Measurements from ENCODE around the gene NISCH.
A peak's percentile ranks its signal among the peaks of the same experiment; 100 is the strongest.

The NISCH gene

DNA sequence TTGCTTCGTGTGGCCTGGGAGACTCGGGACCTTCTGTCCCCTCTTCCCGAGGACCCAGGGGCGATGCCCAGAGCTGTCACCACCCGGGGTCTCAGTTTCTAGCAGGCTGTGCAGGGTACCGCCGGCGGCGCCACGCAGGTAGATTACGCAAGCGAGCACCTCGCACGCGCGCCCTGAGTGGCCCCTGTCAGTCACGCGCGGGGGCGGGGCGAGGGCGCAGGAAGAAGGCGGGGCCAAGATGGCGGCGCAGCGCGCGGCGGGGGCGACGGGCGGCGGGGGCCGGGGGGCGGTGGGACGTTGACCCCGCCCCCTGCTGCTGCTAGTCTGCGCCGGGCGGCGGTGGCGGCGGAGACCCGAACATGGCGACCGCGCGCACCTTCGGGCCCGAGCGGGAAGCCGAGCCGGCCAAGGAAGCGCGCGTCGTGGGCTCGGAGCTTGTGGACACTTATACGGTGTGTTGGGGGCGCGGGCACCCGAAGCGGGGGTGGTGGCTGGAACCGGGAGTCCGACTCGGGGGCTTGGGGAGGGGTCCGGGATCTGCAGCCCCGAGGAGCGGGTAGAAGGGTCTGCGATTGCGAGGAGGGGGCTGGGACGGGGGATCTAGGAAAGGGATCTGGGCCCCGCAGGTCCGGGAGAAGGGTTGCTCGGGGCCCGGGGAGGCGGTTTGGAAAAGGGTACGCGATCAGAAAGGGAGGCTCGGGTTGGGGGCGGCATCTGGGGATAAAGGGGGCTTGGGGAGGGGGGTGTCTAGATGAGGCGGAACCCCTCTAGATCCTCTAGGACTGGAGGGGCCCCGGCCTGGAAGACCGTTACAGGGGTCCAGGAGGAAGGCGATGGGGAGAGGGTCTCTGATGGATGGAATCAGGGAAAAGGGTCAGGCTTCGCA lies at the start of gene NISCH:
TSS of gene NISCH (plus strand) at position 322 of the 886 bp plus-strand sequence. CDS start at position 360, 38 bp downstream.
- peak; percentile 96 for DNase-seq (ENCODE audit: low spot score)

DNA sequence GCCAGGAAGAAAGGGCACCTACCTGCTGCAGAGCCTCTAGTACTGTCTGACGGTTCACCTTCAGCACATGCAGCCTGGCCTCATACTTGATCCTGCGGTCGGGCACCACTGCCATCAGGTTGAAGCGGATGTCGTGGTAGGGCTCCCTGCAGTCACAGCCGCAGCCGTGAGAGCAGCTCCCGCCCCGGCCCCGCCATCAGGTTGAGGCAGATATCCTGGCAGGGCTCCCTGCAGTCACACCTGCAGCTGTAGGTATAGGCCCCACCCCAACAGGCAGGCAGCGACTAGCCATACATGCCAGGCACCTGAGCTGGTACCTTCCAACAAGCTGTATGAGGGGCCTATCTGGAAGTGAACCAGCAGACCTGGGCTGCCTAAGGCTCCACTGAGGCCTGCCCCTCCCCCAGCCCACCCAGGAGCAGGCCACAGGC lies 49.2 kb upstream of the NISCH start:
- no peak for DNase-seq (ENCODE audit: low spot score)

DNA sequence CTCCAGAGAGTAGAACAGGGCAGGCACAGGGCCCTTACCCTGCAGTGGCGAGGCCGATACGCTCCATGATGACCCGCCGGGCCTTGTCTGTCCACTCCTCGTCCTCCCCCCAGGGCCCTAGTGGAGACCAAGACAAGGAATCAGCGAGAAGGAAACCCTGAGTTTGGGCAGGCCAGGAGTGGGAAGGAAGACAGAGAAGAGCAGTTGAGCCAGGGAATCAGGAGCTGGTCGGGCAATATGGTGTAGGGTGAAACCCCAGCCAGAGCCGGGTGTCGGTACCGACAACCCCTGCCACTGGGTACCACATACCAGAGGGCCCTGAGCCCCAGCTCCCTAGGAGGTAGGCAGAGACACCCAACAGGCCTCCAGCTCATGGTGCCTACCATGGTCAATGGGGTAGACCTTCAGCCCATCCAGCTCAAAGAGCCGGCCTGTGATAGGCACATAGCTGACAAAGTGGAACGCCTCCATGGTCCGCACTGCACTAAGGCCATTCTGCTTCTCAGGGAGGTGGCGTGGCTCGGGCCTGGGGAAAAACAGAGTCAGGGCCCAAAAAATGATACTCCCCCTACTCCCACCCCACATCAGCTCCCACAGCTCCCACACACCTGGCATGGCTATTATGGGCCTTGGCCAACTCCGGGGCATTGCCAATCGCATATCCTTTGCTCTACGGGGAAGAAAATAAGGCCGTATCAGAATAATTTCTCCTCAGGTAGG lies 48.5 kb upstream of the NISCH start:
- no peak for DNase-seq (ENCODE audit: low spot score)

DNA sequence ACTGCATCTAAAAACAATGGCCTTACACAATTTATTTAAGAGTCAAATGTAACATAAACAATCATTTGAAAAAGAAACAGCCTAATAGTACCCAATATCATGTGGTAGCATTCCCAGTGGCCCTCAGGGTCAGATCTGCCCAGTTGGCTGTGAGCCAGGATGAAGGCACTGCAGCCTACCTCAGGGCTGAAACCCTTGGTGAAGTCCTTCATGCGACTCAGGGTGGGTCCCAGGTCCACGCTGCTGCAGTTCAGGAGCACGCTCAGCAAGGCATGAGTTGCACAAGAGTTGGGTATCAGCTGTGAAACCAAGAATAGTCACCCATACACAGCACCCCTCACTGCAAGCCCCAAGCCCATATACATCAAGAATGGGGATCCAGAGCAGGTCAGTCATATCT lies 47.6 kb upstream of the NISCH start:
- no peak for DNase-seq (ENCODE audit: low spot score)

GRCh38 chr3:52408466-52408865 lies 46.9 kb upstream of the NISCH start:
- DNase-seq (ENCODE audit: low spot score): no peak

- no peak for DNase-seq (ENCODE audit: low spot score)
Measured at GRCh38 chr3:52415800-52416199, 39.6 kb upstream of the NISCH start.

DNA sequence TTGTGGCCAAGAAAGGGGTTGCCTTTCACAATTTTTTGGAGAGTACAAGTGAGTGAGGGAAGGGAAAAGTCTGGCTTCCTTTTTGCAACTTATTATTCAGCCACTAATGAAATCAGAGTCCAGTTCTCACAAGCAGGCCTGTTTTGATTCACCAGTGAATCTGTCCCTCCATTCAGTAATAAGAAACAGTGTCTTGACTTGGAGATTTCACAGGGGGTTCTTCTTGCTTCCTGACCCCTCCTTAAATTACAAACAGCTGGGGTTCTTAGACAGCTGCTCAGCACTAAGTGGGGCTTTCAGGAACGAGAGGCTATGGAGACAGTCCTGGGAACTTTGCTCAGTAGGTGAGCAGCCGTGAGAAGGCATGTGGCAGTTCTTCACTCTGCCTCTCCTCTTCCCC lies 35.0 kb upstream of the NISCH start:
- DNase-seq (ENCODE audit: low spot score): no peak

GRCh38 chr3:52422669-52423068 lies 32.7 kb upstream of the NISCH start:
- DNase-seq (ENCODE audit: low spot score): no peak

GRCh38 chr3:52423173-52423572 lies 32.2 kb upstream of the NISCH start:
- no peak for DNase-seq (ENCODE audit: low spot score)

DNA sequence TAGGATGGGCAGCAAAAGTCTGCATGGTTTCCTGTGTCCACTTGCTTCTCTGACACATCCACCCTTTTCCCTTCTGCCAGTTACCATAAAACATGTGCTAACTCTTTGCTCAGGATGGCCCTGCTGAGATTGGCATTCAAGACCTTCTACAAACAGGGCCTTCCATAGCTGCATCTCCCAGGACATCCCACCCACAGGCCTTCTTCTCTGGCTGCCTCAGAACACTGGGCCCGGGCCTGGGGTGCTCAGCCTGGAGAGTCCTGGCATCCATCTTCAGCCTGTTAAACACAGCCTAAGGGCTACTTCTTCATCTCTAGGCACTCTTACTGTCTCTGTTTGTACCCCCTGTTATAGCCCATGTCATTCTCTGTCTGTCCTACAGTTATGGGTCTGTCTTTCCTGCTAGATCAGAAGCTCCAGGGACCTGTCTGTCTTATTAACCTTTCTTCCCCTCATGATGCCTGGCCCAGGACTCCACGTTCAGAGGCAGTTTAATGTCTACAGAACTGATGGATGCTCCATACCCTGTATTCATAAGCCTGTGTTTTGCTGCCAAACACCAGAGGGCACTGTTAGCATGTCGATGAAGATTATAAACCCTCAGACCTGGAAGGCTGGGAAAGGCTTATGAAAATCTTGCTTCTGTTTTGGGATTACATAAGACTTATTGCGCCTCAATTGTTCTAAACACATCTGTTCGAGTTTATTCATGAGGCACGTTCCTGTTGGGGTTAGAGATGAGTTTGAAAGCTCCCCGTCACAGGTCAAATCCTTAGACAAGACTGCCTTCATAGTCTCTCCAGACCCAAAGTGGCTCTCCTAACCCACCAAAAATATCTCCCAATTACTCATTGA lies 27.0 kb upstream of the NISCH start:
- peak; percentile 39 for DNase-seq (ENCODE audit: low spot score)

DNA sequence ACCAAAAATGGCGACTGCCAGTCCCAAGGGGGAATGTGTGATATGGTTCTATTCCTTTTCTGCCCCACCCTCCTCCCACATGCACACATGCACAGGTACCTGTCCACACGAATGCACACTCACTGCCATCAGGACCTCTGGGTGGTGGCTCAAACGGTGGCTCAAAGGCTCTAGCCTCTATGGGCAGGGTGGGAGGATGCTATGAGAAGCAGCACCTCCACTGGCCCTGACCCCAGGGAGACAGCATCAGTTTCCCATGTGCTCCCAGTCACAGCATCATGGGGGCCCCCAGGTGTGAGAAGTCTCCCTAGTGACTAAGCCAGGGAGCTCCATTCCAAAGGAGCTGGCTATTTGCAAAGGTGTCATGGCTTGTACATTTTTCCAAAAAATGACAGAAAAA lies 26.4 kb upstream of the NISCH start:
- DNase-seq (ENCODE audit: low spot score): no peak

DNA sequence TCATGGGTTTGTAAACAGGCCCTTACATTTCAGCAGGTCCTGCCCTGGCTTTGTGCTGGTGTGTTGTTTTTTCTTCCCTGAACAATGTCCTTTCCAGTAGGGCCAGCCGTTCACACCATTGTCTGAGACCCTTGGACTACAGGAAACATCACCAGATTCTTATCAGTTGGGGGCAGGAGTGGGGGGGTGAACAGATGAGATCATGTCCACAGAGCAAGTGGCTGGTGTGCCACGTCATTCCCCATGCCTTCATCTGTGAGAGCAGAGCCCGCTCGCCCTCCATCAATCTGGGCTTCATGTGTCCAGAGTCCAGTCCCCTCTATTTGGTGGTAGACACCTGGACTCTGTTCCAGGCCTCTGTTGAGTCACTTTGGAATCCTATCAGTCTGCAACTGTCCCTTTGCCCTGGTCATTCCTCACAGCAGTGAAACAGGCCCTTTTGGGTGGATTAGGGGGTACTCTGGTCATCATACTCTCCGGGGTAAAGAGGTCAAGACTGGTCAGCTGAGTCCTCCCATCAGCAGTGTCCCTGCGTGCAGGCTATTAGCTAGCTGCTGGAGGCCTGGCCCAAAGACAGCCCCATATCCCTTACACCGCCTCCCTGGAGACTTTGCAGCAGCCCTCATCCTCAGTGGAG lies 25.5 kb upstream of the NISCH start:
- DNase-seq (ENCODE audit: low spot score): no peak

- no peak for DNase-seq (ENCODE audit: low spot score)
Measured at GRCh38 chr3:52430416-52430810, 25.0 kb upstream of the NISCH start.

GRCh38 chr3:52431459-52432223 lies 23.8 kb upstream of the NISCH start:
- no peak for DNase-seq (ENCODE audit: low spot score)

DNA sequence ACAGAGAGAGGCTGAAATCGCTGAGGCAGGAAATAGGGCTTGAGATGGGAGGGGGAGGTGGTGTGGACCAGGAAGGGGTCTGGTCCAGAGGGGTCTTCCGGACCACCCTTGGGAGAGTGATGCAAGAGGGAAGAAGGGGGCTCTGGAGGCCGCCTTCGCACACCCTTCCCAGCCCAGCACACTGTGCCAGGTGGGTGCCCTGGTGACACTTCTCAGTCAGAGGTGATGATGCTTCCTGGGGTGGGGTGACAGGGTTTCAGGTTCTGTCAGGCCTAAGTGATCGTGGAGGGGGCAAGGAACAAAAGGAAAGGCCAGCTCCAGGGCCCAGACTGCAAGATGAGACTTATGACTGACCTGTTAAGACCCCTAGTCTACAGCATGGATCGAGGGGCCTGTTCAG lies 23.2 kb upstream of the NISCH start:
- no peak for DNase-seq (ENCODE audit: low spot score)

DNA sequence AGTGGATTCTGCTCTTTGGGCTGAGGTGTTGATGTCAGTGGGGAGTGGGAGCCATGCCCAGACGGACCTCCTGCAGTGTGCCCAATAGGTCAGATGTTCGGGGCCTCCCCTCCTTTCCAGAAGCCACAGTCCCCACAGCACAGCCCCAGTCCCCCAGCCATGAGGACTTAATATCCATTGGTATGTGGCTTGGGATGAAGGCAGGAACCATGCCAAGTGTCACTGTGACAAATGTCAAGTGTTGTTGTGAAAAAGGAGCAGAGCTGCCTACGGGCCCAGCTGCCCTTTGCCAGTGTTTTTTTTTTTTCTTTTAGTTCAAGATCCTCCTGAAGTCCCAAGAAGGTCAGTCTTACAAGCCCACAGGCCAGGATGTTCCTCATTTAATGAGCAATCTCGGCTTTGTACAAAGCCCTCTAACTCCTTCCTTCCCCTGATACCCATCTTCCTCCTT lies 22.7 kb upstream of the NISCH start:
- no peak for DNase-seq (ENCODE audit: low spot score)

DNA sequence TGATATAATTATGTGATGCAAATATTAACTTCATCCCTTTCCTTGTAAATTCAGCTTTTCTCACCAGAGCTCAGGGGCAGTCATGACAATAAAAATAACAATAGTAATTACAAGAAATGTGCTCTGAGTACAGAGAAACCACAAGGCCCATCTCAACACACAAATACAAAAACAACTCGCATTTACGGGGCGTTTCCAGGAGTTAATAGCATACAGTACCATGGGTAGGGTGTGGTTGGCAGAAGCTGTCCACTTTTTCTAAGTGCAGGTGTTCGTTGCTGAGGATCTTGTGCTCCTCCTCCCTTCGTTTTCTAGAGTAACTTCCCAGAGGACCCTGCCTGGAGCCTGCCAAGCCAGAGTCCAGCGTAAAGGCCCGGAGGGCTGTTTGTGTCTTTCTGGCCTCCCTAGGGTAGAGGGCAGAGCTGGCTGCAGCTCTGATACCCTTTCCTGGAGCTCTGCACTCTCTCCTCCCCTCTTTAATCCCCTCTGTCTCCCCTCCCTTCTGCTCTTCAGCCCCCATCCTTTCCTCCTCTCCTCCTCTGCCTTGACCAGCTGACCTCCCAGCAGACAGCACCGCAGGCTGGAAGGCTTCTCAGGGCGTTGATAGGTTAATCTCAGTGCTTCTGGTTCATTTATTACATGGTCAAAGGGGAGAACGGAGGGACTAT lies 21.9 kb upstream of the NISCH start:
- DNase-seq (ENCODE audit: low spot score): no peak

- no peak for DNase-seq (ENCODE audit: low spot score)
Measured at GRCh38 chr3:52433996-52434479, 21.4 kb upstream of the NISCH start.

- DNase-seq (ENCODE audit: low spot score): no peak
Measured at GRCh38 chr3:52434491-52435115, 20.8 kb upstream of the NISCH start.

Measured in germinal center (tissue), 1 donor.